Measurements from ENCODE around the gene HECTD4.
"Not testable (repeated sequence)": the region's sequence is repeated elsewhere in the genome, so short reads cannot be mapped to it uniquely, and the experiment has no call there.

Gene HECTD4

DNA sequence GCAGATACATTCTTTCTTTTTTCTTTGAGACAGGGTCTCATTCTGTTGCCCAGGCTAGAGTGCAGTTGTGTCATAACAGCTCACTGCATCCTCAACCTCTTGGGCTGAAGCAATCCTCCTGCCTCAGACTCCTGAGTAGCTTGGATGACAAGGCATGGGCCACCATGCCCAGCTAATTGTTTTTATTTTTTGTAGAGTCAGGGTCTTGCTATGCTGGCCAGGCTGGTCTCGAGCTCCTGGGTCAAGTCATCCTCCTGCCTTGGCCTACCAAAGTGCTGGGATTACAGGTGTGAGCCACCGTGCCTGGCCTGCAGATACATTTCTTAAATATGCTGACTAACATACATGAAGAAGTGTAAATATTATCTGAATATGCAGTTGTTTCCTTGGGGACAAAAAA lies 115.8 kb downstream of the HECTD4 start:
- TF ChIP-seq ZNF274 (IDR thresholded peaks at IDR 0.05; ENCODE audit: low read depth, low read length), result no peak
- no peak for TF ChIP-seq SUZ12 (IDR thresholded peaks at IDR 0.05; ENCODE audit: extremely low read depth, insufficient read depth, insufficient read length)
- TF ChIP-seq YY1 (IDR thresholded peaks at IDR 0.05; ENCODE audit: insufficient read depth, insufficient read length), result no peak
- Histone ChIP-seq H3K36me3 (ENCODE audit: insufficient read depth, insufficient read length, low read length) (peaks cover 22% of the 10 kb centered on the region), H3K27me3 (ENCODE audit: insufficient read depth, insufficient read length) (no peaks in the 10 kb centered on the region), H3K4me3 (ENCODE audit: insufficient read length, low read depth) (no peak overlapping the region), H3K9me3 (ENCODE audit: insufficient read depth, low read length) (no peaks in the 10 kb centered on the region), H3K4me1 (ENCODE audit: insufficient read depth, insufficient read length) (no peaks in the 10 kb centered on the region), H3K9ac (ENCODE audit: insufficient read length, low read depth) (no peak overlapping the region)
- no peak for DNase-seq (ENCODE audit: low read depth, low spot score)

DNA sequence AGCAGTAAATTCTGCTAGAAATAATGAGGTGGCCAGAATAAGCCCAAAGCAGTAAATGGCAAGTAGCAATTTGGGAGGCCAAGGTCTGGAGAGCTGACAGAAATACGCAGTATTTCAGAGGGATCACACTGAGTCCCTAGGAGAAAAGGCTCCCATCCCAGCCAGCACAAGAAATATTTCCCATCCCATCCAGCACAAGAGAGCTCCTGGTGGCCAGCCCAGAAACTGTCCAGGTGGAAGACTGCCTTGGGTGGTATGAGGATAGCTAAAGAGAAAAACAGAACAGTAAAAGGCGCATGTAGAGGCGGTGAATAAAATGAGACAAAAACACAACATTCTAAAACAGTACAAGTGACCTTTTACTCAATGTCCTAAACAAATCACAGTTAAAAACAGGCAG lies 120.7 kb downstream of the HECTD4 start:
- no peaks in the 10 kb centered on the region for H3K27me3 ChIP-seq (ENCODE audit: insufficient read depth, insufficient read length)
- peaks cover 22% of the 10 kb centered on the region for H3K36me3 ChIP-seq (ENCODE audit: insufficient read depth, insufficient read length, low read length)
- TF ChIP-seq ZNF274 (IDR thresholded peaks at IDR 0.05; ENCODE audit: low read depth, low read length) (no peak), SUZ12 (IDR thresholded peaks at IDR 0.05; ENCODE audit: extremely low read depth, insufficient read depth, insufficient read length) (no peak), YY1 (IDR thresholded peaks at IDR 0.05; ENCODE audit: insufficient read depth, insufficient read length) (no peak)
- H3K9ac ChIP-seq (ENCODE audit: insufficient read length, low read depth), result no peak overlapping the region
- no peaks in the 10 kb centered on the region for H3K4me1 ChIP-seq (ENCODE audit: insufficient read depth, insufficient read length)
- no peaks in the 10 kb centered on the region for H3K9me3 ChIP-seq (ENCODE audit: insufficient read depth, low read length)
- DNase-seq (ENCODE audit: low read depth, low spot score), result peak; percentile 6
- no peak overlapping the region for H3K4me3 ChIP-seq (ENCODE audit: insufficient read length, low read depth)

DNA sequence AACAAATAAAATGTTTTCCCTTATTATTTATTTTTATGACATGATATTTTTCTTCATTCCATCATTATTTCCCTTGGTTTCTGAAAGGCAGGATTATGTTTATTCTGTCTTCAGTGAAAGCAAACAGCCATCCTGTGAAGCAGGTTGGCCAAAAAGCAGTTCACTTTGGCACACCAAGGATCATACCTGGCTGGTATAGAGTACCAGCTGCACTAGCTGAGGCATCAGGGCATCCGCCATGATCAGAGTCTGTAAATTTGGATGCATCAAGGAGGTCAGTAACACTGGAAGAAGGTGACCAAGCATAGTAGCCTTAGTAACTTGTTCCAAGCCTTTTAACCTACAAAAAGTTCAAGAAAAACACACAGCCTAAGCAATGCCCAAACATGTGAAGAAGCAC lies 123.3 kb downstream of the HECTD4 start:
- no peak overlapping the region for H3K4me3 ChIP-seq (ENCODE audit: insufficient read length, low read depth)
- H3K27me3 ChIP-seq (ENCODE audit: insufficient read depth, insufficient read length), result no peaks in the 10 kb centered on the region
- no peak overlapping the region for H3K9ac ChIP-seq (ENCODE audit: insufficient read length, low read depth)
- H3K9me3 ChIP-seq (ENCODE audit: insufficient read depth, low read length), result no peaks in the 10 kb centered on the region
- no peaks in the 10 kb centered on the region for H3K4me1 ChIP-seq (ENCODE audit: insufficient read depth, insufficient read length)
- no peak for DNase-seq (ENCODE audit: low read depth, low spot score)
- peaks cover 33% of the 10 kb centered on the region for H3K36me3 ChIP-seq (ENCODE audit: insufficient read depth, insufficient read length, low read length)
- TF ChIP-seq YY1 (IDR thresholded peaks at IDR 0.05; ENCODE audit: insufficient read depth, insufficient read length), result no peak
- TF ChIP-seq ZNF274 (IDR thresholded peaks at IDR 0.05; ENCODE audit: low read depth, low read length), result no peak
- TF ChIP-seq SUZ12 (IDR thresholded peaks at IDR 0.05; ENCODE audit: extremely low read depth, insufficient read depth, insufficient read length), result no peak

DNA sequence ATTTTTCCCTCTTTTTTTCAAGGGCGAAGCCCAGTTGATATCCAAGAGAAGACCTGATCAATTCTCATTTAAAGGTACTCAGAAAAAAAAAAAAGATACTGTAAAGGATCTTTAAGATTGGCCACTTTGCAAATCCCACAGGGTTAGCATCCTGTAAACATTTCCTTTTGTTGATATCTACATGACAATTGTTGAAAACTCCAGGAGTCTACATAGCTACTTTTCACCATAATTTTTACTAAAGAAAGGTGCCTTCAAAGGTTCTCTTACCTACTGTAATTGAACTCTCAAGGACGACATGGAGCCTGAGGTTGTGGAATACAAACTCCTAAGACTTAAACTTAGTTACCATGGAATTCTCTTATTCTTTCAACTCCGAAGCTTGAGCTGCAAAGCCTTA lies 125.5 kb downstream of the HECTD4 start:
- no peak overlapping the region for H3K4me3 ChIP-seq (ENCODE audit: insufficient read length, low read depth)
- DNase-seq (ENCODE audit: low read depth, low spot score), result peak; percentile 9
- peaks cover 44% of the 10 kb centered on the region for H3K36me3 ChIP-seq (ENCODE audit: insufficient read depth, insufficient read length, low read length)
- H3K9ac ChIP-seq (ENCODE audit: insufficient read length, low read depth), result no peak overlapping the region
- H3K9me3 ChIP-seq (ENCODE audit: insufficient read depth, low read length), result no peaks in the 10 kb centered on the region
- no peaks in the 10 kb centered on the region for H3K27me3 ChIP-seq (ENCODE audit: insufficient read depth, insufficient read length)
- TF ChIP-seq YY1 (IDR thresholded peaks at IDR 0.05; ENCODE audit: insufficient read depth, insufficient read length) (no peak), SUZ12 (IDR thresholded peaks at IDR 0.05; ENCODE audit: extremely low read depth, insufficient read depth, insufficient read length) (no peak), ZNF274 (IDR thresholded peaks at IDR 0.05; ENCODE audit: low read depth, low read length) (no peak)
- H3K4me1 ChIP-seq (ENCODE audit: insufficient read depth, insufficient read length), result no peaks in the 10 kb centered on the region

DNA sequence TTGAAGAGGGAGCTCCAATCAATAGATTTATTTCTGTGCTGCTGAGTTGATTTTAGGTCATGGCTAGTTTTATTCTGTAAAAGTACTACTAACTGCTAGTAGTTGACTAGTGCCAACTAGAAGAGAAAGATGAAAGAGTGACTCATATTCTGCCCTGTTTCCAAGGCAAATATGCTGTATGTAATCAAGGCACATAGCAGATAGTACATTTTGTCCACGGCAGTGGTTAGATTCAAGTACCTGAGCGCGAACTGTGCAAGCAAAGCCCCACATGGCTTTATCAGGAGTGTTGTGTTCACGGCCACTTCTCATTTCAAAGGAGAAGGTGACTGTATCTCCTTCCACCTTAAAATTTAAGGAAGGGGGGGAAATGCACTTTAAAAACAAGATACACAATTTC lies 130.0 kb downstream of the HECTD4 start:
- Histone ChIP-seq H3K4me1 (ENCODE audit: insufficient read depth, insufficient read length) (no peaks in the 10 kb centered on the region), H3K36me3 (ENCODE audit: insufficient read depth, insufficient read length, low read length) (peaks cover 45% of the 10 kb centered on the region), H3K9ac (ENCODE audit: insufficient read length, low read depth) (no peak overlapping the region), H3K4me3 (ENCODE audit: insufficient read length, low read depth) (no peak overlapping the region), H3K9me3 (ENCODE audit: insufficient read depth, low read length) (no peaks in the 10 kb centered on the region), H3K27me3 (ENCODE audit: insufficient read depth, insufficient read length) (no peaks in the 10 kb centered on the region)
- TF ChIP-seq SUZ12 (IDR thresholded peaks at IDR 0.05; ENCODE audit: extremely low read depth, insufficient read depth, insufficient read length) (no peak), ZNF274 (IDR thresholded peaks at IDR 0.05; ENCODE audit: low read depth, low read length) (no peak)
- DNase-seq (ENCODE audit: low read depth, low spot score), result no peak

DNA sequence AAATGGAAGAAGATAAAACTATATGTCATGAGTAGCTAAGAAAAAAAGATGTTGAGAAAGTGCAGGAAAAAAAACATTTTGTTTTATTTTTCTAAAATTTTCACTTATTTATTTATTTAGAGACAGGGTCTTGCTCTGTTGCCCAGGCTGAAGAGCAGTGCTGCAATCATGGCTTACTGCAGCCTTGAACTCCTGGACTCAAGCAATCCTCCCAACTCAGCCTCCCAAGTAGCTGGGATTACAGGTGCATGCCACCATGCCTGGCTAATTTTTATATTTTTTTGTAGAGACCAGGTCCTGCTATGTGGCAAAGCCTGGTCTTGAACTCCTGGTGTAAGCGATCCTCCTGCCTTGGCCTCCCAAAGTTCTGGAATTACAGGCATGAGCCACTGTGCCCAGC lies 137.3 kb downstream of the HECTD4 start:
- not testable (repeated sequence) for H3K9me3 ChIP-seq (ENCODE audit: insufficient read depth, low read length); H3K4me3 ChIP-seq (ENCODE audit: insufficient read length, low read depth); H3K27me3 ChIP-seq (ENCODE audit: insufficient read depth, insufficient read length); H3K9ac ChIP-seq (ENCODE audit: insufficient read length, low read depth); H3K4me1 ChIP-seq (ENCODE audit: insufficient read depth, insufficient read length); DNase-seq (ENCODE audit: low read depth, low spot score)
- H3K36me3 ChIP-seq (ENCODE audit: insufficient read depth, insufficient read length, low read length), result peaks cover 42% of the 10 kb centered on the region

DNA sequence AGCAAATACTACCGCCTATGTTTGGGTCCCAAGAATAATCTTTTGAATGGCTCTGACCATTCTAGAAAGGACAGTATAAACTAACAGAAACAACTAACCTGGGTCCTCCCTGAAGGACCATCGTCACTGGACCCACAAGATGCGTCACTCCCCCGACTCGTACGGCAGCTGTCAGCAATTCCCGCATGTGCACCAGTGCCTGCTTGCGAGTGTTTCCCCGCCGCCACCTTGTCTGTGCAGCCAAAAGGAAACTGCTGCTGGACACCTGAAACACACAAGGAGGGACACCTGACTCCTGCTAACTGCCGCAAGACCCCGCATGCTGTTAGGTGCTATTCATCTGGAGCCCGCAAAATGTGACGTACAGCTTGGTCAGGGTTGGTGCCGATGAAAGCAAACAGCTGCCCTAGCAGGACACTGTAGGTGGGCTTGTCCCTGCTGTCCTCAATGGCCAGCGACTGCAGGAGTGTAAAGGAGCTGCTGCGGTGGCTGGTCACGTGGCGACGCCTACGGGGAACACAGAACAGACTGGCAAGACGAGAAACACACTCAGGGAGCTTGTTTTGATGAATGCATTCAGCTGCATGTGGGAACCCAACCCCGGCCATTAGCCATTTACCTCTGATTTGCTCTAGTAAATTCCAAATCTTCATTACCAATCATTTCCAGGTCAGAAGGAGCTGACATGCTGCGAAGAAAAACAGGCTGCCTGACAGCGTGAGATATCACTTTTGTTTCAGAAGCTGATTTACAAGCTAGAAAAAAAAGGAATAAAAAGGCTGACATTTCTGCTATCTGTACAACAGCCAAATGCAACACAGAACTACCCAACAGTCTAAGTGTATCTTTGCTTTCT lies 138.7 kb downstream of the HECTD4 start:
- Histone ChIP-seq H3K9me3 (ENCODE audit: insufficient read depth, low read length) (no peaks in the 10 kb centered on the region), H3K4me3 (ENCODE audit: insufficient read length, low read depth) (no peak overlapping the region), H3K36me3 (ENCODE audit: insufficient read depth, insufficient read length, low read length) (peaks cover 55% of the 10 kb centered on the region), H3K27me3 (ENCODE audit: insufficient read depth, insufficient read length) (no peaks in the 10 kb centered on the region), H3K4me1 (ENCODE audit: insufficient read depth, insufficient read length) (no peaks in the 10 kb centered on the region), H3K9ac (ENCODE audit: insufficient read length, low read depth) (no peak overlapping the region)
- DNase-seq (ENCODE audit: low read depth, low spot score), result no peak
- TF ChIP-seq YY1 (IDR thresholded peaks at IDR 0.05; ENCODE audit: insufficient read depth, insufficient read length) (no peak), SUZ12 (IDR thresholded peaks at IDR 0.05; ENCODE audit: extremely low read depth, insufficient read depth, insufficient read length) (no peak), ZNF274 (IDR thresholded peaks at IDR 0.05; ENCODE audit: low read depth, low read length) (no peak)

All from NT2/D1 (cell line).